NCI-H460 (cell line): ENCODE measurements around the gene MTG1. TPM values are rescaled to one million over a fixed set of nuclear protein-coding genes. Genes with fewer than 3 reads are reported as not detected.
"Not testable (repeated sequence)": the region's sequence is repeated elsewhere in the genome, so short reads cannot be mapped to it uniquely, and the experiment has no call there.

Experiments used
- DNase-seq: peaks from one replicate; pipeline ENCODE4 v3.0.0-alpha.2; 2016; ENCODE audit warnings: low read depth; ENCODE audit errors: extremely low read depth
- total RNA-seq: library from RNA; depleted of rRNA; stranded (reverse); fragments of >200 nt; shearing (Covaris generic); gene quantifications from 2 replicates; pipeline ENCODE4 v1.2.3, GENCODE V29; 2014

Gene MTG1
- total RNA-seq, 1 experiment from 2014 or later, result 27.1 TPM

DNA sequence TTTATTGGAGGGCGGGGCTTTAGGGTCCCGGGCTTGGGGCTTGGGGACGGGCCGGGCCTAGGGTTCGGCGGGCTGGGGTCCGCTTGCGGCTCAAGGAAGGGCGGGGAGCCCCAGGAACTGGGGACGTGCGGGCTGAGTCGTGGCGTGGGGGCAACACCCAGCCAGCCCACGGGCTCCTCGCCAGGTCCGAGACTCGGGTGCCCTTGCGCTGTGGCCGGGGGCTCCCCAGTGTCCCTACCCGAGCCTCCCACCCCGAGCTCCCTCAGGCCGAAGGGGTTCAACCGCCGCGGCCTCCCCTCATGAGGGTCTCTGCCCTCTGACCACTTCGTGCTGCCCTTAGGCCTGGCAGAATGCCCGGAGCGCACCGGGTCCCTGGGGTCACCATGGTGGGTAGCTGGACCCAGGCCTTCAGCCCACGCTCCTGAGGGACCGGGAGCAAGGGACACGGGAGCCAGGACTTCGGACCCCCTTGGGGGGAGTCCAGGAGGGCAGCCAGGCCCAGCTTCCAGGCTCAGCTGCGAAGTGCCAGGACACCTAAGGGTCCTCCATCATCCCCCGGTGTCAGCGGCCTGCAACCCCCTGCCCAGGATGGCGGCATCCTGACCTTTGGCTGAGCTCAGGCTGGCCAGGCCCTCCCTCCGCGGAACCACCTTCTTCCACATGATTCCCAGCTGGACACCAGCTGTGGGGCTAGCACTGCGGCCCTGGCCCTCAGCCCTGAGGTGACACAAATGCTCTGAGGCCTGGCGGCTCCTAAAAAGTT lies 35.6 kb upstream of the MTG1 start:
- DNase-seq, result no peak

DNA sequence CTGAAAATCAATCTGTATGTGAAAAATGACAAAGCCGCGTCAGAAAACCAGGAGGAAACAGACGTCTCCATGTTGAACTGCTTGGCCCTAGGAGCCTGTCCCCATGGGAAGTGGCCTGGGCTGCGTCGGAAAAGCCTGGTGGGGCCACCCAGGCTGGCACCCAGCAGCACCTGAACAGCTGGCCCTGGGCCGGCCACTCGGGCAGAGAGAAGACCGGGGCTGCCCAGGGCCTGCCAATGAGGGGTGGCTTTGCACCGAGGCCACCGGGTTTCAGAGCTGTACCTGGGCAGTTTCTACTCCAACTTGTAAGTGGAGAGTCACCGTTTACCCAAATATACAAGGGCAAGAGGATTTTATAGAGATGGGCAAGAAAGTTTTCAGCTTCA lies 35.0 kb upstream of the MTG1 start:
- DNase-seq, result no peak

DNA sequence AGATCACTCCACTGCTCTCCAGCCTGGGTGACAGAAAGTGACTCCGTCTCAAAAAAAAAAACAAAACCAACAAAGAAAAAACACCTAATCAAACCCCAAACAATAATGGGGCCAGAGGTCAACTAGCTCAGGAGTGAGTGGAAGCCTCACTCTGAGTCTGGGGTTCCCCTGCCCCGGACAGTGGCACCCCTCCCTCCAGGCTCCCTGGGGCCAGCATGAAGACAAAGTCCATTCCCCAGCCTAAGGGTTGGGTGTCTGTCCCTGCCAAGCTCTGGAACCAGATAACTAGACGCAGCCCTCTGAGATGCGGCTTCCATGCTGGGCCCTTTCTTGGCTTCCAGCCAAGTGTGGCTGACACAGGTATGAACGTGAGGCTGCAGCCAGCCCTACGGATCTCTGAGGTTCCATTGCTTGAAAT lies 34.4 kb upstream of the MTG1 start:
- no peak for DNase-seq

DNA sequence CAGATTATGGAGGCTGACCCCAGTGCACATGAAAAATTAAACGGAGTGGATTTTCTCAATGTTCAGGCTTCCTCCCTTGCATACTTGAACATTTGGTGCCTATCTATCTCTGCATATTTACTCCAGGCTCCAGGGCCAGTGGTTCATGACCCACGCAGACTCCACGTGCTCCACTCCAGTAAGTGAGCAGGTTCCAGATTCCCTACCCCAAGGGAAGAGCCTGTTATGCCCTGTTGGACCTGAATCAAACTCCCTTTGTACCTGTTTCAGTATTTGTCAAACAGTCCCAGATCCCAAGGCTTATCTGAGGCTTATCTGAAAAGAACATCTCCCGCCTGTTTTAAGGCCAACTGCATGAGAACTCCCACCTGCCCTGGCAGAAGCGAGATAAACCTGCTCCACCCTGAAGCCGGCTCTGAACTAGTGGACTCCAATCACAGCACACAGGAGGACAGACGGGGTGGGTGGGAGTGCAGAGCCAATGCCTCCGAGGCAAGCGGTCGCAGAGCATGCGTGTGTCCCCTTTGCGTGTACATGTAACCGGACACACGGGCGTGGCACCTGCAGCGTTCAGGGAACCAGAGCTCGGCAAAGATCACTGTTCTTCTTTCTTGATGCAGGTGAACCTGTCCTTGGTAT lies 33.9 kb upstream of the MTG1 start:
- DNase-seq, result no peak

DNA sequence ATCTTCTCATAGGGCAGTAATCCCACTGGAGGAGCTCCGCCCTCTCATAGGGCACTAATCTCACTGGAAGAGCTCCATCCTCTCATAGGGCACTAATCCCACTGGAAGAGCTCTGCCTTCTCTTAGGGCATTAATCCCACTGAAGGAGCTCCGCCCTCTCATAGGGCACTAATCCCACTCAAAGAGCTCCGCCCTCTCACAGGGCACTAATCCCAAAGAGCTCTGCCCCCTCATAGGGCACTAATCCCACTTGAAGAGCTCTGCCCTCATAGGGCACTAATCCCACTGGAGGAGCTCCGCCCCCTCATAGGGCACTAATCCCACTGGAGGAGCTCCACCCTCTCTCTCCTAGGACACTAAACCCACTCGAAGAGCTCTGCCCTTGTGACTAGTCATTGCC lies 32.7 kb upstream of the MTG1 start:
- DNase-seq, result no peak

DNA sequence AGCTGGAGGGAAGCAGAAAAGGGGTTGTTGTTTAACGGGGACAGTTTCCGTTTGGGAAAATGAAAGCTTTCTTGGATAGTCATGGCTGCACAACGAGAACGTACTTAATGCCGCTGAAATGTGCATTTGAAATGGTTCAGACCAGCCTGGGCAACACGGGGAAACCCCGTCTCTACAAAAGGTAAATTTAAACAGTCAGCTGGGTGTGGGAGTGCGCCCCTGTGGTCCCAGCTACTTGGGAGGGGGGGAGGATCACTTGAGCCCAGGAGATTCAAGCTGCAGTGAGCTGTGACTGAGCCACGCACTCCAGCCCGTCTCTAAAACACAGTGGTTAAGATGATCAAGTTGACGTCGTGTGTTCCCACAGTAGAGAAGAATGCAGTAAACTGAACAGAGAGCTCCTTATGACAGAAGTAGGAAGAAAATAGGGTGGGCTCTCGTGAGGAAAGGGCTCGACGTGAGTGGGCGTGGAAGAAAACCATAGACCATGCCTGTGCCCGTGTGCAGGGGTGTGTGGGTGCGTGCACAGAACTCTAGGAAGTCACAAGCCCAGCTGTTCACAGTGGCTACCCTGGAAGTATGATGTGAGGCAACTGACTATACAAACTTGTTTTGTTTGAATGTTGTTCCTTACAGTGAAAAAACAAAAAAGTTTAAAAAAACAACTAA lies 32.0 kb upstream of the MTG1 start:
- DNase-seq, result no peak

DNA sequence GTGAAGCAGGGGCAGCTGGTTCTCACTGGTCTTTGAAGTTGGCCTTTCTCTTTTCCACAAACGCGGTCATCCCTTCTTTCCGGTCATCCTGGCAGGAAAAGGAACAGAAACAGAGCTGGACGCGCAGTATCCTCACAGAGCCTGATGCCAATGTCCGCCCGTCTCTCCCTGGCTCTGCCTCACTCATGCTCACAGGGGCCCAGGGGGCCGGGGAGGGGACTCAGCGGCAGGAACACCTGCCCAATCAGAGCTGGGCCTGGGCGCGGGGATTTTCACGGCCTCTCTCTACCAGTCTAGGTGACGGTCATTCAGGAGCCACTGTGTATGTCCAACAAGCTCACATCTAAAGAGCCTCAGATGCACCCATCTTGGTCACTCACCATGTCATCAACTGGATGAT lies 31.1 kb upstream of the MTG1 start:
- no peak for DNase-seq

DNA sequence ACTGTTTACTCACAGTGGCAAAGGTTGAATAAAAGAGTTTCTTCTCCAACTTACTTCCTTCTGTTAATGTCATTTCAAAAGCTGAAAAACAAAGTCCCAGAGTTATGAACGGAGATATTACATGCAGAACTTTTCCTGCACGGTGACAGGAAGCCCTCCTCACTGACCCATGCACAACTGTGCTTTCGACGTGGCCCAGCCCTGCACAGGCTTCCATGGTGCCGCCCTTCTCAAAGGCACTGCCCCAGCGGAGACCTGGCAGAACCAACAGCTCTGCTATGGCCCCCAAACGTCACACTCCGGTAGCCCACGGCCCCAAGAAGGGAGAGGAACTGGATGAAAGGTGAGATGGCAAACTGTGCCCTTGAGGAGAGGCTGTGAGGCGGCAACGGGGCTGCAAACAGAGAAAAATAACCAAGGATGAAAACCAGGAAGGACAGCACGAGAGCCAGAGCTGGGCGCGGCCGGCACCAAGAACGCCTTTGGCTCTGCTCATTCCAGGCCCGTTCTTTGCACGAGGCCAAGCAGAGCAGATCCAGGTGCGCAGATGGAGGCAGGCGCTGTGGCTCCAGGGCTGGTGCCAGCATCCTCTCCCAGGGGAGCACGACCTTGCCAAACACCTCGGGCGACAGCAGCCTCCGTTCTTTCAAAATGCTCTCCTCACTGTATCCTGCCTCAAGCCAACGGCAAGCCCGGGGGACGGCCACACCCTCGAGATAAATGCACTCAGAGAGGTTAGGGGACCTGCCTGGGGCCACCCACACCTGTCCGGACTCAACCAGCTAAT lies 29.1 kb upstream of the MTG1 start:
- no peak for DNase-seq

DNA sequence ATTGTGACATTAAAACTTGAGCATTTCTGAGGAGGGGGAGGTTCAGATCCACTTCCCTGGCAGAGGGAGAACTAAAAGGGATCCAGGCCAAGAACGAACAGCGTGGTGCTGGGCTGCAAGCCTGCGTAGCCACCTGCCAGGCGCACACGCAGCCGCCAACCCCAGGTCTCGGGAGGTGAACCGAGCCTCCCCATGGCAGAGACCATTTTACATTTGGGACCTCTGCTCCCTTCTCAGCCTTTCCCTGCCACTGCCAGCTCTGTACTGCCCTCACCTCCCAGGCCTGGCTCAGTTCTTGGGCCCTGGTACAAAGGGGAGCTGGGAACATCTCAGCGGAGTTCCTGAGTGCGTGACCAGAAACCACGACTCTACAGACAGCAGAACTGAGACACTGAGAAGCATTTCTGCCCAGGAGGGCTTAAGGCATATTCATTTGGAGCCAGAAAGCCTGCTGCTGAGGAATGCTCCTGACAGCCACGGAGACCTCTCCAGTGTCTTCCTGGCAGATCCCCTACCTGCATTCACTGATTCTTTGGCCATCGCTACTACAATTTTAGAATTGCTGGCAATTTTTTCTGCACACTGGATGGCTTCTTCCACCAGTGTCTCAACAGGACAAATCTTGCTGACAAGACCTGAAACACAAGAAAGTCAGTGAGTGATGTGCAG lies 28.4 kb upstream of the MTG1 start:
- no peak for DNase-seq

DNA sequence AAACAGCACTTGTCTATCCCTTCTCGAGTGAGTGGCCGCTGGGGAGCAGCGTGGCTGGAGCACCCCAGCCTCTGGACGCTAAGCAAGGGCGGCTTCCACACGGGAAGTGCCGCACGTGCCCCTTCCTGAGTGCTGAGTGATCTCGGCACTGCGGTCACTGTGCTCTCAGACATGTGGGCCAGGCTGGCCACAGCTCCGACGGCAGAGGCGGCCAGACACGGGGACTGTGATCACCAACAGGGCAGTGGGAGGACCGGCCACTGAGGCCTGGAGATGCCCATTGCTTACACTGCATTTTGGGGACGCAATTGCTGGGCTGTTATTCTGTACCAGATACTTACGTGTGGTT lies 27.9 kb upstream of the MTG1 start:
- no peak for DNase-seq

DNA sequence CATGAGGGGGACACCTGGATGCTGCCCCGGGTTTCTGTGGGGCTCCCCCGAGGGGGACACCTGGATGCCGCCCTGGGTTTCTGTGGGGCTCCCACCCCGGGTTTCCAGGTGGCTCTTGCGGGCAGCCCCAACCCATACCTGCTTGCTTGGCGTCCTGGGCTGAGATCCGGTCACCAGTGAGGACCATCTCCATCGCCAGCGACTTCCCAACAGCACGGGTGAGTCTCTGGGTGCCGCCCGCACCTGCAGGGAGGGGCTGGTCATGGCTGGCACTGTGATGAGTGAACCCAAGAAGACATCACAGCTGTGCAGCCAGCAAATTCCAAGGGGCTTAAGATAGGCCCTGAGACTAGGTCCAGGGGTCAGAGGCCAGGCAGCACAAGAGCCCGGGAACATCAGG lies 27.2 kb upstream of the MTG1 start:
- DNase-seq, result no peak

DNA sequence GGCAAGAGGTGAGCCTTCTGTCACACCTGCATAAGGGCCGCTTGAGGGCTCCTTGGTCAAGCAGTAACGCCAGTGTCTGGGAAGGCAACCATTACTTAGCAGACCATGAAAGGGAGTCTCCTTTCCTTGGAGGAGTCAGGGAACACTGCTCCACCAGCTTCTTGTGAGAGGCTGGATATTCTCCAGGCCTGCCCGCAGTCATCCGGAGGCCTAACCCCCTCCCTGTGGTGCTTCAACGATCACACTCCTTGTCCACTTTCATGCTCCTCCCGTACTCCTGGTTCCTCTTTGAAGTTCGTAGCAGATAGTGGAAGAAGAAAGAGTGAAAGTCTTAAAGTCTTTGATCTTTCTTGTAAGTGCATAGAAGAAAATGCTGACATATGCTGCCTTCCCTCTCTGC lies 26.5 kb upstream of the MTG1 start:
- not testable (repeated sequence) for DNase-seq

DNA sequence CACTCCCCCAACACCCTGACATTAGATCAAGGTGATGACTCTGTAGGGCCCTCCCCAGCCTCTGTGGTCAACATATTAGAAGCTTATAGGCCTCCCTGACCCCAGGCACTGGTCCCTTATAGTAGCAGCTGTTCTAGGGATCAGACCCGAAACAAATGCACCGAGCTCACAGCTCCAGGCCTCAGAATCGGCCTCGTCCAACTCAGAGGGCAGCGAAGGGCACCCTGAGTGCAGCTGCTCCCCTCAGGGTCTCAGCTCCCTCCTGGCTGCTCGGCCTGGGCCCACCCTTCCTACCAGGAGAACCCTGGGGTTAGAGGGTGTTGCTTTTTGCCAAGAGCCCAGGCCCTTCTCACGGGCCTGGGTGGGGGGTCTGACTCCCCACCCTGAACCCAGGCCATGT lies 25.8 kb upstream of the MTG1 start:
- no peak for DNase-seq

DNA sequence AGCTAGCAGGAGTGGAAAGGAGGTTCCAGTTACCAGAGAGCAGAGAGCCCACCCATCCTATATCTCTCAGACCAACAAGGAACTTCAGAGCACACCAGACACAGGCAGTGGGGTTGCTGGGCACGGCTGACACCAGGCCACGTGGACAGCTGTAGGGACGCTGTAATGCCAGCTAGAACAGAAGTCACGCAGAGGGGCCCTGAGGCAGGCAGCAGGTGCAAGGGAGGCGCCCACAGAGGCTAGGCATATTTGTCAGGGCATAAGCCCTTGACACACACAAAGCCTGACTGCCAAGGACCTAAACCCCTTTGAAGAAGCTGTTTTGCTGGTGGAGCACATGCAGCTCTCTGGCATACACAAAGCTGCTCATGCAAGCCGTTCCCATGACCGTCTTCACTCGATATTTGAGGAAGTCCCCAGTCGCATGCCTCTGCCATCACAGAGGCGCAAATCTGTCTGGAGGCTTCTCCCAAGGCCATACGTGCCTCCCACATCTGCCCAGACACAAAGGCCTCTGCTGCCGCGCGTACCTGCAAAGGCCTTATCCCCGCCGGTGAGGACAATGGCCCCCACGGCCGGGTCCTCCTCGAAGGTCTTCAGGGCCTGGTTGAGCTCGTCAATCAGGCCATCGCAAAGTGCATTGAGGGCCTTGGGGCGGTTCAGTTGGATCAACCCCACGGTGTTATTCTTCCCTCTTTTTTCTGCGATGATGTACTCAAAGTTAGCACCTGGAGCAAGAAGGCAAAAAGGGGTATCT lies 23.7 kb upstream of the MTG1 start:
- DNase-seq, result no peak

DNA sequence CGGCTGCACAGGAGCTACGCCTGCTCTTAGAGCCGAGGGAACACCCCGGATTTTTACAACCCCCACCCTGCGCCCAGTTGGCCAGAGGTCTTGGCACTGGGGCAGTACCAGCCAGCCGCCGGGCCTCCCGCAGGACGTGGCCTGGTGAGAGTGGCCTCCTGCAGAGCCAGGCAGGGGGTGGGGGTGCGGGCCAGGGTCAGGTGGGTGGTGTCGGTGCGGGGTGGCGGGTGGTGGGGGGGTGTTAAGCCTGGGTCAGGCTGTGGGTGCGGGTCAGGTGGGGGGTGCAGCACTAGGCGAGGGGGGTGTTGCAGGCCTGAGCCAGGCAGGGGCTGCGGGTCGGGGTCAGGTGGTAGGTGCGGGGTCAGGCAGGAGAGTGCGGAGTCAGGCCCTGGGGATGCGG lies 21.4 kb upstream of the MTG1 start:
- no peak for DNase-seq

DNA sequence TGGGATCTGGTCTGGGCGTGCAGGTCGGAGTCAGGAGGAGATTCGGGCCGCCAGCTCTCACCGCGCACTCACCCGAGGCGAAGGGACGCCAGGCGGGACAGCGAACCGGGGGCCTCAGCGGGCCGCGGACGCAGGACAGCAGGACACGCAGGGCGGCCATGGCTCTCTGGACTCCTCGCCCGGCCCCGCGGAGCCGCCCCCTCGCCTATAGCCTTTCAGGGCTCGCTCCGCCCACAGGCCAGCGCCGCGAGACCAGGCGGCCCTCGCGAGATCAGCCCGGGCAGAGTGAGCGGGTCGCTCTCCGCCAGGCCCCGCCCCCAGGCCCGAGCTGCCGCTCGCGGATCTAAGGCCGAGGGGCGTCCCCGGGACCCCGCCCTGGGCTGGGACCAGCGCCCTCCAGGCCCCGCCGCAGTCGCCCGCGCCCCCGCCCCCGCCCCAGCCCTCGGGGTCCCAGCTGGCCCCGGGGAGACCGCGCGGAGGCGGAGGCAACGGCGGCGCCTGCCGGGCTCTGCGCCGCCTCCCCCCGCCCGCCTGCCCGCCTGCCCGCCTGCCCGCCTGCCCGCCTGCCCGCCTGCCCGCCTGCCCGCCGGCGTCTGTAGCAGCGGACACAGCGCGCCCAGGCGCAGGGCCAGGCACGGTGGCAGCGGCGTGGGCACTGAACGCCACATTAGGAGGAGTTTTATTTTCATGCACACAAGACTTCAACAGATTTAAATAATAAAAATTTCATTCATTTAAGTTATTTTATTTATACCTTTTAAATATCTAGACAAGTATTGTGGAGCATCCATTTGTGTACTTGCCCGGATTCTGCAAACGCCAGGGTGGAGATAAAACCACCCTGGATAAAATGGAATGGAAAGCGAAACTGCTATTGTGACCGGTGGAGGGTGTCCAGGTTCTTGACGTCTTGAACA lies 20.5 kb upstream of the MTG1 start, which contains the start of gene ECHS1:
Gene ECHS1 (minus strand): TSS at position 181 of the 917 bp plus-strand sequence. CDS start 21 bp downstream, at position 160.
- peak; percentile 94 for DNase-seq

DNA sequence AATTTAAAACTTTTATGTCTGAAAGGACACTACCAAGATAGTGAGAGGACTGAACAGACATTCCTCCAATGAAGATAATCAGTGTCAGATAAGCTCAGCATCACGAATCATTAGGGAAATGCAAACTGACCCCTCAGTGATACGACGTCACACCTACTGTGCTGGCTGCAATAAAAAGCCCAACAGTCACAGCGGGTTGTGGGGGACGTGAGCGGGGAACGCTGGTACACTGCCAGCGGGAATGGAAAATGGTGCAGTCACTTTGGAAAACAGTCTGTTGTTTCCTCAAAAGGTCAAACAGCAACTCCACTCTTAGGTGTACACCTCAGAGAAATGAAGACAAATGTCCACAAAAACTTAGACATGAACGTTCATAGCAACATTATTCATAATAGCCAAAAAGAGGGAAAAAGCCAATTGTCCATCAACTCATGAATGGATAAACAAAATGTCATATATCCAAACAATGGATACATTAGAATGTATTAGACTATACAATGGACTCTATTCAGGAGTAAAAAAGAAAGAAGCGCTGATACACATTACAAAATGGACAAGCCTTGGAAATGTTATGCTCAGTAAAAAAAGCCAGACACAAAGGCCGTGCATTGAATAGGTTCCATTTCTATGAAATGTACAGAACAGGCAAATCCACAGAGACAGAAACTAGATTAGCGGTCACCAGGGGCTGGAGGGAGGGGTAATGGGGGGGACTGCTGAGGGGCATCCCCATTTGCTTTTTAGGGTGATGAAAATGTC lies 18.4 kb upstream of the MTG1 start:
- DNase-seq, result no peak

DNA sequence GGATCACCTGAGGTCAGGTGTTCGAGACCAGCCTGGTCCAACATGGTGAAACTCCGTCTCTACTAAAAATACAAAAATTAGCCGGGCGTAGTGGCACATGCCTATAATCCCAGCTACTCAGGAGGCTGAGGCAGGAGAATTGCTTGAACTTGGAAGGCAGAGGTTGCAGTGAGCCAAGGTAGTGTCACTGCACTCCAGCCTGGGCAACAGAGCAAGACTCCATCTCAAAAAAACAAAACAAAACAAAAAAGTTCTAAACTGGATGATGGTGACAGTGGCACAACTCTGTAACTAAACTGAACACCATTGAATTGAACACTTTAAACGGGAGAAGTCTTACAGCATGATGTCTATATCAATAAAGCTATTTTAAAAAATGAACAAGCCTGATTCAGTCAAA lies 17.8 kb upstream of the MTG1 start:
- not testable (repeated sequence) for DNase-seq
